Common myeloid progenitor, CD34-positive (primary cell): ENCODE measurements around the gene COMMD10.

ENCODE experiments used
- CTCF ChIA-PET: fragments of 350-600 bp; sonication (Branson Sonifier 250); formaldehyde crosslinking; loops from one replicate; lab custom pipeline; 2021; ENCODE audit warnings: antibody characterized with exemption; lab: Charles Lee
- POLR2A ChIA-PET: fragments of 350-600 bp; sonication (Branson Sonifier 250); formaldehyde crosslinking; loops from one replicate; lab custom pipeline; 2021; ENCODE audit warnings: antibody characterized with exemption; lab: Charles Lee
- DNase-seq, 3 donors: peaks; one replicate each; pipeline versions ENCODE4 v3.0.0 to v3.0.0-alpha.2; 2013
- H3K27ac ChIP-seq, 2 experiments: 1 replicate in 1 of 2; 2 replicates in 1 of 2; pipeline ENCODE4 v1.7.0; 2013; ENCODE audit warnings: inconsistent platforms in 2 of 2, low read length in 2 of 2, mild to moderate bottlenecking in 2 of 2, low read depth in 1 of 2, moderate library complexity in 1 of 2; ENCODE audit not compliant: severe bottlenecking in 2 of 2, insufficient read depth in 1 of 2, poor library complexity in 1 of 2
- H3K27me3 ChIP-seq, 5 experiments: replicated peaks in 2 of 5; 1 replicate in 3 of 5; 2 replicates in 2 of 5; pipeline versions ENCODE4 v1.6.1 to v1.7.0; 2013; ENCODE audit warnings: low read length in 4 of 5, mild to moderate bottlenecking in 2 of 5, moderate library complexity in 2 of 5, inconsistent platforms in 1 of 5; ENCODE audit not compliant: insufficient read depth in 5 of 5, control insufficient read depth in 4 of 5
- H3K36me3 ChIP-seq, 4 experiments: 1 replicate in 2 of 4; 2 replicates in 2 of 4; pipeline versions ENCODE4 v1.6.1 to v1.7.0; 2013; ENCODE audit warnings: low read length in 3 of 4, control low read depth in 1 of 4, mild to moderate bottlenecking in 1 of 4; ENCODE audit not compliant: control insufficient read depth in 4 of 4, insufficient read depth in 4 of 4
- H3K4me1 ChIP-seq, 4 experiments: 1 replicate in 3 of 4; 2 replicates in 1 of 4; pipeline versions ENCODE4 v1.6.1 to v1.7.1; 2013; ENCODE audit warnings: low read length in 3 of 4, mild to moderate bottlenecking in 3 of 4, control low read depth in 1 of 4, inconsistent platforms in 1 of 4, moderate library complexity in 1 of 4; ENCODE audit not compliant: control insufficient read depth in 4 of 4, insufficient read depth in 4 of 4; ENCODE audit errors: control extremely low read depth in 1 of 4
- H3K4me3 ChIP-seq, 7 experiments: 1 replicate in 4 of 7; 2 replicates in 3 of 7; pipeline versions ENCODE4 v1.5.1 to v1.7.0; 2013; ENCODE audit warnings: mild to moderate bottlenecking in 7 of 7, low read length in 6 of 7, moderate library complexity in 6 of 7, inconsistent platforms in 2 of 7, low read depth in 2 of 7, control low read depth in 1 of 7; ENCODE audit not compliant: insufficient read depth in 4 of 7, control insufficient read depth in 1 of 7; ENCODE audit errors: extremely low read depth in 1 of 7
- H3K9me3 ChIP-seq, 5 experiments: 1 replicate in 4 of 5; 2 replicates in 1 of 5; pipeline versions ENCODE4 v1.6.1 to v1.7.1; 2013; ENCODE audit warnings: low read length in 4 of 5, mild to moderate bottlenecking in 2 of 5, inconsistent platforms in 1 of 5, low read depth in 1 of 5, moderate library complexity in 1 of 5; ENCODE audit not compliant: control insufficient read depth in 4 of 5, insufficient read depth in 2 of 5; ENCODE audit errors: control extremely low read depth in 1 of 5
- WGBS: methylation state at CpG from one replicate; pipeline ENCODE4 v1.1.5; 2013; ENCODE audit not compliant: insufficient coverage; 5-methylcytosine and 5-hydroxymethylcytosine counted together

Gene COMMD10

GRCh38 chr5:116145416-116145815, 60.6 kb downstream of the COMMD10 start:
- ChIA-PET CTCF (no interaction called here), POLR2A (no interaction called here)
- no peak overlapping the region for H3K27ac ChIP-seq
- no peaks in the 10 kb centered on the region for H3K9me3 ChIP-seq
- DNase-seq, result no peak
- WGBS, result 100% methylated on average over 1 of the region's 3 CpGs
- H3K27me3 ChIP-seq, result no peaks in the 10 kb centered on the region
- no peak overlapping the region for H3K4me3 ChIP-seq
- peaks cover 0 to 5% (median under 1%) of the 10 kb centered on the region in 4 experiments for H3K36me3 ChIP-seq
- no peaks in the 10 kb centered on the region for H3K4me1 ChIP-seq

- ChIA-PET CTCF (interaction anchor here (2.7 kb wide), 1 partner anchor 15 kb away, joined by 9 read pairs; no protein-coding TSS in a partner anchor), POLR2A (no interaction called here)
- H3K4me1 ChIP-seq, result no peaks in the 10 kb centered on the region
- H3K27me3 ChIP-seq, result no peaks in the 10 kb centered on the region
- no peak overlapping the region for H3K4me3 ChIP-seq
- no peaks in the 10 kb centered on the region for H3K9me3 ChIP-seq
- no peak for DNase-seq
- no peak overlapping the region for H3K27ac ChIP-seq
- no peaks in the 10 kb centered on the region for H3K36me3 ChIP-seq
Observed at GRCh38 chr5:116152169-116152568, 67.3 kb downstream of the COMMD10 start.

- ChIA-PET POLR2A (no interaction called here), CTCF (interaction anchor here (0.8 to 2.7 kb wide), 2 partner anchors 17 to 124 kb away, joined by 3 to 9 read pairs; no protein-coding TSS in a partner anchor)
- H3K9me3 ChIP-seq, result no peaks in the 10 kb centered on the region
- H3K4me3 ChIP-seq, result no peak overlapping the region
- no peaks in the 10 kb centered on the region for H3K36me3 ChIP-seq
- no peak overlapping the region for H3K27ac ChIP-seq
- H3K4me1 ChIP-seq, result no peaks in the 10 kb centered on the region
- no peaks in the 10 kb centered on the region for H3K27me3 ChIP-seq
- no CpG with 5 or more reads among the region's 2 CpGs for WGBS
- DNase-seq, result no peak
Observed at GRCh38 chr5:116153687-116154174, 68.9 kb downstream of the COMMD10 start.

GRCh38 chr5:116154252-116154651, 69.4 kb downstream of the COMMD10 start:
- ChIA-PET POLR2A (no interaction called here), CTCF (interaction anchor here (2.7 kb wide), 1 partner anchor 17 kb away, joined by 9 read pairs; no protein-coding TSS in a partner anchor)
- no peaks in the 10 kb centered on the region for H3K27me3 ChIP-seq
- H3K4me3 ChIP-seq, result no peak overlapping the region
- no peaks in the 10 kb centered on the region for H3K9me3 ChIP-seq
- no peaks in the 10 kb centered on the region for H3K4me1 ChIP-seq
- DNase-seq, result no peak
- no peaks in the 10 kb centered on the region for H3K36me3 ChIP-seq
- no peak overlapping the region for H3K27ac ChIP-seq

GRCh38 chr5:116154931-116155330, 70.1 kb downstream of the COMMD10 start:
- no peak for DNase-seq
- Histone ChIP-seq H3K9me3 (no peaks in the 10 kb centered on the region), H3K4me1 (no peaks in the 10 kb centered on the region), H3K27me3 (no peaks in the 10 kb centered on the region), H3K4me3 (no peak overlapping the region), H3K27ac (no peak overlapping the region), H3K36me3 (no peaks in the 10 kb centered on the region)
- ChIA-PET CTCF (interaction anchor here (2.7 kb wide), 1 partner anchor 18 kb away, joined by 9 read pairs; no protein-coding TSS in a partner anchor), POLR2A (no interaction called here)

GRCh38 chr5:116157902-116158301, 73.1 kb downstream of the COMMD10 start:
- H3K4me1 ChIP-seq, result no peaks in the 10 kb centered on the region
- H3K9me3 ChIP-seq, result no peaks in the 10 kb centered on the region
- POLR2A ChIA-PET, result no interaction called here
- no peaks in the 10 kb centered on the region for H3K27me3 ChIP-seq
- no peak overlapping the region for H3K27ac ChIP-seq
- 100% methylated on average over 5 of the region's 8 CpGs for WGBS
- no peaks in the 10 kb centered on the region for H3K36me3 ChIP-seq
- H3K4me3 ChIP-seq, result no peak overlapping the region
- CTCF ChIA-PET, result interaction anchor here (0.7 kb wide), 1 partner anchor 67 kb away, joined by 3 read pairs; no protein-coding TSS in a partner anchor
- DNase-seq, result no peak

GRCh38 chr5:116159006-116159405, 74.2 kb downstream of the COMMD10 start:
- H3K27me3 ChIP-seq, result no peaks in the 10 kb centered on the region
- H3K36me3 ChIP-seq, result no peaks in the 10 kb centered on the region
- H3K9me3 ChIP-seq, result no peaks in the 10 kb centered on the region
- CTCF ChIA-PET, result no interaction called here
- POLR2A ChIA-PET, result no interaction called here
- no peak overlapping the region for H3K4me3 ChIP-seq
- H3K27ac ChIP-seq, result no peak overlapping the region
- no peak for DNase-seq
- no peaks in the 10 kb centered on the region for H3K4me1 ChIP-seq
